H9 (cell line): ENCODE results near the gene EXPH5. TPM values are rescaled to one million over a fixed set of nuclear protein-coding genes. Genes with fewer than 3 reads are reported as not detected.

Experiments
- DNase-seq: peaks from one replicate; pipeline ENCODE4 v3.0.0-alpha.2; 2017
- H2AFZ ChIP-seq: one replicate; pipeline ENCODE4 v1.6.1; 2013; ENCODE audit warnings: mild to moderate bottlenecking, low read length, control low read depth, moderate library complexity
- H2AK5ac ChIP-seq: 2 replicates; pipeline ENCODE4 v1.6.1; 2013; ENCODE audit warnings: low read length, control low read depth, mixed read lengths; ENCODE audit not compliant: insufficient read length
- H2BK120ac ChIP-seq: one replicate; pipeline ENCODE4 v1.6.1; 2013; ENCODE audit warnings: low read depth, mild to moderate bottlenecking, low read length, control low read depth, inconsistent platforms; ENCODE audit not compliant: poor library complexity, severe bottlenecking
- H2BK12ac ChIP-seq: 2 replicates; pipeline ENCODE4 v1.6.1; 2013; ENCODE audit warnings: low read length, control low read depth, mixed read lengths, low read depth; ENCODE audit not compliant: insufficient read length
- H2BK15ac ChIP-seq: 2 replicates; pipeline ENCODE4 v1.6.1; 2013; ENCODE audit warnings: low read depth, low read length, control low read depth
- H2BK20ac ChIP-seq: one replicate; pipeline ENCODE4 v1.6.1; 2013; ENCODE audit warnings: low read depth, mild to moderate bottlenecking, low read length, control low read depth, inconsistent platforms; ENCODE audit not compliant: poor library complexity, severe bottlenecking
- H2BK5ac ChIP-seq: 2 replicates; pipeline ENCODE4 v1.6.1; 2013; ENCODE audit warnings: low read length, control low read depth, mixed read lengths; ENCODE audit not compliant: insufficient read length
- H3K14ac ChIP-seq: 2 replicates; pipeline ENCODE4 v1.6.1; 2013; ENCODE audit warnings: low read length, control low read depth; ENCODE audit not compliant: insufficient read depth
- H3K18ac ChIP-seq: 2 replicates; pipeline ENCODE4 v1.6.1; 2013; ENCODE audit warnings: low read depth, mild to moderate bottlenecking, mixed read lengths, low read length, control low read depth; ENCODE audit not compliant: insufficient read length
- H3K23ac ChIP-seq: 2 replicates; pipeline ENCODE4 v1.6.1; 2013; ENCODE audit warnings: low read length, control low read depth, mixed read lengths, low read depth; ENCODE audit not compliant: insufficient read length
- H3K23me2 ChIP-seq: 2 replicates; pipeline ENCODE4 v1.6.1; 2013; ENCODE audit warnings: low read depth, mild to moderate bottlenecking, mixed read lengths, low read length, control low read depth; ENCODE audit not compliant: insufficient read length, poor library complexity, severe bottlenecking
- H3K27ac ChIP-seq: 2 replicates; pipeline ENCODE4 v1.5.1; 2013; ENCODE audit warnings: low read length, control low read depth, mixed read lengths, low read depth; ENCODE audit not compliant: insufficient read length
- H3K27me3 ChIP-seq: 2 replicates; pipeline ENCODE4 v1.6.1; 2013; ENCODE audit warnings: low read length, control low read depth, inconsistent platforms; ENCODE audit not compliant: insufficient read depth
- H3K4ac ChIP-seq: 2 replicates; pipeline ENCODE4 v1.6.1; 2013; ENCODE audit warnings: low read depth, mild to moderate bottlenecking, control low read depth, inconsistent platforms, low read length, moderate library complexity
- H3K4me1 ChIP-seq: 2 replicates; pipeline ENCODE4 v1.6.1; 2013; ENCODE audit warnings: low read length, control low read depth, inconsistent platforms; ENCODE audit not compliant: insufficient read depth
- H3K4me2 ChIP-seq: 2 replicates; pipeline ENCODE4 v1.6.1; 2013; ENCODE audit warnings: low read length, control low read depth, mixed read lengths; ENCODE audit not compliant: insufficient read length, insufficient read depth
- H3K56ac ChIP-seq: 2 replicates; pipeline ENCODE4 v1.6.1; 2013; ENCODE audit warnings: low read depth, mild to moderate bottlenecking, mixed read lengths, low read length, control low read depth; ENCODE audit not compliant: insufficient read length
- H3K79me1 ChIP-seq: 2 replicates; pipeline ENCODE4 v1.6.1; 2013; ENCODE audit warnings: low read depth, mild to moderate bottlenecking, moderate library complexity, low read length, control low read depth, inconsistent platforms; ENCODE audit not compliant: insufficient read depth, poor library complexity, severe bottlenecking
- H3K79me2 ChIP-seq: 2 replicates; pipeline ENCODE4 v1.6.1; 2013; ENCODE audit warnings: low read length, control low read depth, inconsistent platforms; ENCODE audit not compliant: insufficient read depth
- H3K9ac ChIP-seq: 2 replicates; pipeline ENCODE4 v1.6.1; 2013; ENCODE audit warnings: low read length, control low read depth, mixed read lengths; ENCODE audit not compliant: insufficient read length; ENCODE audit errors: extremely low read depth
- H3K9me3 ChIP-seq: one replicate; pipeline ENCODE4 v1.6.1; 2013; ENCODE audit warnings: low read depth, low read length, inconsistent platforms; ENCODE audit not compliant: control insufficient read depth
- H3T11ph ChIP-seq: one replicate; pipeline ENCODE4 v1.6.1; 2013; ENCODE audit warnings: mild to moderate bottlenecking, low read length, control low read depth, inconsistent platforms
- H4K20me1 ChIP-seq: one replicate; pipeline ENCODE4 v1.6.1; 2013; ENCODE audit not compliant: control insufficient read depth, insufficient read length, insufficient read depth
- H4K5ac ChIP-seq: 2 replicates; pipeline ENCODE4 v1.6.1; 2013; ENCODE audit warnings: low read depth, mild to moderate bottlenecking, mixed read lengths, low read length, control low read depth; ENCODE audit not compliant: insufficient read length
- H4K8ac ChIP-seq: replicated peaks from 2 replicates; pipeline ENCODE4 v1.6.1; 2013; ENCODE audit warnings: low read length, control low read depth, mixed read lengths, low read depth; ENCODE audit not compliant: insufficient read length
- H4K91ac ChIP-seq: 2 replicates; pipeline ENCODE4 v1.6.1; 2013; ENCODE audit warnings: low read depth, mild to moderate bottlenecking, moderate library complexity, mixed read lengths, low read length, control low read depth; ENCODE audit not compliant: insufficient read length
- H3K27ac Mint-ChIP-seq, 3 experiments: 2 replicates in 2 of 3; 3 replicates in 1 of 3; pipeline ENCODE4 v1.8.0; 2020 to 2021; ENCODE audit warnings: mixed read lengths in 3 of 3, mild to moderate bottlenecking in 1 of 3, moderate library complexity in 1 of 3
- H3K27me3 Mint-ChIP-seq: 2 replicates; pipeline ENCODE4 v1.8.0; 2021; ENCODE audit warnings: low read depth, mild to moderate bottlenecking, moderate library complexity, mixed read lengths
- H3K36me3 Mint-ChIP-seq, 3 experiments: 2 replicates in 2 of 3; 3 replicates in 1 of 3; pipeline ENCODE4 v1.8.0; 2020 to 2021; ENCODE audit warnings: low read depth in 3 of 3, mixed read lengths in 3 of 3; ENCODE audit not compliant: insufficient read depth in 1 of 3
- H3K4me1 Mint-ChIP-seq, 2 experiments: 2 replicates each; pipeline ENCODE4 v1.8.0; 2020; ENCODE audit warnings: mixed read lengths in 2 of 2
- H3K4me3 Mint-ChIP-seq, 2 experiments: 2 replicates in 1 of 2; 3 replicates in 1 of 2; pipeline ENCODE4 v1.8.0; 2020 to 2021; ENCODE audit warnings: mild to moderate bottlenecking in 2 of 2, mixed read lengths in 2 of 2, moderate library complexity in 1 of 2
- H3K9me3 Mint-ChIP-seq, 2 experiments: 2 replicates in 1 of 2; 3 replicates in 1 of 2; pipeline ENCODE4 v1.8.0; 2020; ENCODE audit warnings: mild to moderate bottlenecking in 2 of 2, mixed read lengths in 2 of 2, moderate library complexity in 1 of 2
- CTCF ChIP-seq: fragments of 200-600 bp; sonication (generic); conservative IDR thresholded peaks from 3 replicates; pipeline ENCODE4 v1.8.0; 2021; ENCODE audit warnings: antibody characterized with exemption, mild to moderate bottlenecking
- WGBS: extraction: QIAGEN DNeasy Blood & Tissue Kit; methylation state at CpG from one replicate; pipeline ENCODE4 v1.1.7; 2013; ENCODE audit warnings: missing lambda C conversion rate, low lambda C conversion rate, mixed read lengths; ENCODE audit not compliant: insufficient read length; ENCODE audit errors: extremely low coverage; 5-methylcytosine and 5-hydroxymethylcytosine counted together
- total RNA-seq: library from RNA; stranded (reverse); gene quantifications from 2 replicates; pipeline ENCODE4 v1.2.1, GENCODE V29; 2021

The EXPH5 gene
- total RNA-seq, 1 experiment from 2014 or later = 3.1 TPM

- no peak overlapping the region for H4K5ac ChIP-seq
- TF ChIP-seq CTCF = no peak
- H3K23me2 ChIP-seq = peaks cover 14% of the 10 kb centered on the region
- no peak overlapping the region for H2BK20ac ChIP-seq
- H3T11ph ChIP-seq = no peak overlapping the region
- no peak overlapping the region for H2BK5ac ChIP-seq
- no peak overlapping the region for H2AK5ac ChIP-seq
- H4K20me1 ChIP-seq = no peaks in the 10 kb centered on the region
- H3K4me2 ChIP-seq = no peak overlapping the region
- H2AFZ ChIP-seq = no peak overlapping the region
- H3K9ac ChIP-seq = no peak overlapping the region
- Mint-ChIP-seq H3K36me3 (no peaks in the 10 kb centered on the region), H3K4me1 (peaks cover 11 to 14% of the 10 kb centered on the region in 2 experiments), H3K4me3 (no peak overlapping the region), H3K9me3 (no peaks in the 10 kb centered on the region; a peak in 1 of 5 replicates), H3K27ac (no peak overlapping the region), H3K27me3 (peaks cover 8% of the 10 kb centered on the region)
- no peaks in the 10 kb centered on the region for H3K79me2 ChIP-seq
- no peak for DNase-seq
- no peaks in the 10 kb centered on the region for H3K9me3 ChIP-seq
- H3K56ac ChIP-seq = no peak overlapping the region
- H3K4me1 ChIP-seq = no peaks in the 10 kb centered on the region; the same call in none of the 2 replicates
- H3K14ac ChIP-seq = no peak overlapping the region
- no peaks in the 10 kb centered on the region for H3K27me3 ChIP-seq
- H3K18ac ChIP-seq = no peak overlapping the region
- H2BK12ac ChIP-seq = no peak overlapping the region
- no peak overlapping the region for H3K27ac ChIP-seq
- H4K91ac ChIP-seq = no peak overlapping the region
- H2BK120ac ChIP-seq = no peak overlapping the region
- no peak overlapping the region for H3K4ac ChIP-seq
- H3K23ac ChIP-seq = no peak overlapping the region
- no peak overlapping the region for H4K8ac ChIP-seq
- no peak overlapping the region for H2BK15ac ChIP-seq
- H3K79me1 ChIP-seq = no peaks in the 10 kb centered on the region
- WGBS = no CpG with 5 or more reads among the region's 5 CpGs
Observed at GRCh38 chr11:108501396-108501795, 92.2 kb downstream of the EXPH5 start.
